22Rv1 (cell line): Measurements from ENCODE around the gene ADCY2.

Experiments
- ZFX ChIP-seq: fragments of 450-650 bp; IDR thresholded peaks from 2 replicates; pipeline ENCODE4 v1.6.1; 2017; ENCODE audit warnings: antibody characterized with exemption, borderline replicate concordance
- TF ChIP-seq, protein P1 (sequence below): fragments of 450-650 bp; IDR thresholded peaks from 2 replicates; pipeline ENCODE4 v1.5.1; 2017; ENCODE audit warnings: mild to moderate bottlenecking

DNA sequence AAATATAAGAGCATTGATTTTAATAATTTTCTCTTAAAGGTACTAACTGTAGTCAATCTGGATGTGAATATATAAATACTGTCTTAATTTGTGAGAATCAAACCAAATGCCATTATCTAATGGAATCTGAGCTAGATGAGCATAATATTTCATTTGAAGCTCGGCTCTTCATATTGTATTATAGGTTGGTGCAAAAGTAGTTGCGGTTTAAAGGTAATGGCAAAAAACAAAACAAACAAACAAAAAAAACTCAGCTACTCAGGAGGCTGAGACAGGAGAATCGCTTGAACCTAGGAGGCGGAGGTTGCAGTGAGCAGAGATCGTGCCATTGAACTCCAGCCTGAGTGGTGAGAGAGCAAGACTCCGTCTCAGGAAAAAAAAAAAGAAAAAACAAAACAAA lies 358.6 kb downstream of the ADCY2 start:
- TF ChIP-seq, protein P1, sequence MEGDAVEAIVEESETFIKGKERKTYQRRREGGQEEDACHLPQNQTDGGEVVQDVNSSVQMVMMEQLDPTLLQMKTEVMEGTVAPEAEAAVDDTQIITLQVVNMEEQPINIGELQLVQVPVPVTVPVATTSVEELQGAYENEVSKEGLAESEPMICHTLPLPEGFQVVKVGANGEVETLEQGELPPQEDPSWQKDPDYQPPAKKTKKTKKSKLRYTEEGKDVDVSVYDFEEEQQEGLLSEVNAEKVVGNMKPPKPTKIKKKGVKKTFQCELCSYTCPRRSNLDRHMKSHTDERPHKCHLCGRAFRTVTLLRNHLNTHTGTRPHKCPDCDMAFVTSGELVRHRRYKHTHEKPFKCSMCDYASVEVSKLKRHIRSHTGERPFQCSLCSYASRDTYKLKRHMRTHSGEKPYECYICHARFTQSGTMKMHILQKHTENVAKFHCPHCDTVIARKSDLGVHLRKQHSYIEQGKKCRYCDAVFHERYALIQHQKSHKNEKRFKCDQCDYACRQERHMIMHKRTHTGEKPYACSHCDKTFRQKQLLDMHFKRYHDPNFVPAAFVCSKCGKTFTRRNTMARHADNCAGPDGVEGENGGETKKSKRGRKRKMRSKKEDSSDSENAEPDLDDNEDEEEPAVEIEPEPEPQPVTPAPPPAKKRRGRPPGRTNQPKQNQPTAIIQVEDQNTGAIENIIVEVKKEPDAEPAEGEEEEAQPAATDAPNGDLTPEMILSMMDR: no peak
- no peak for TF ChIP-seq ZFX
